SKM-1 (cell line): ENCODE results near the gene GRK2.

Source experiments
- DNase-seq: peaks from one replicate; lab custom pipeline; 2025; ENCODE audit not compliant: unreplicated experiment; lab: John Stamatoyannopoulos, UW

Gene GRK2

GRCh38 chr11:67253872-67254624 lies 12.2 kb upstream of the GRK2 start:
- no peak for DNase-seq

GRCh38 chr11:67254798-67255197 lies 11.5 kb upstream of the GRK2 start:
- no peak for DNase-seq

GRCh38 chr11:67255353-67255752 lies 10.9 kb upstream of the GRK2 start:
- no peak for DNase-seq

GRCh38 chr11:67255864-67256263 lies 10.4 kb upstream of the GRK2 start:
- DNase-seq, result no peak

GRCh38 chr11:67256477-67257135 lies 9.7 kb upstream of the GRK2 start:
- DNase-seq, result no peak

- DNase-seq, result no peak
Observed at GRCh38 chr11:67260406-67260805, 5.9 kb upstream of the GRK2 start.

GRCh38 chr11:67260885-67261639 lies 5.2 kb upstream of the GRK2 start:
- peak; percentile 29 for DNase-seq

- DNase-seq, result no peak
Observed at GRCh38 chr11:67261640-67261945, 4.7 kb upstream of the GRK2 start.

GRCh38 chr11:67261946-67262681 lies 4.2 kb upstream of the GRK2 start:
- DNase-seq, result no peak

- DNase-seq, result peak; percentile 86
Observed at GRCh38 chr11:67262731-67263675, 3.3 kb upstream of the GRK2 start.

GRCh38 chr11:67264260-67264659 lies 2.0 kb upstream of the GRK2 start:
- DNase-seq, result no peak

GRCh38 chr11:67264877-67265632 lies 1.2 kb upstream of the GRK2 start:
- DNase-seq, result no peak

GRCh38 chr11:67265633-67266448 lies 432 bp upstream of the GRK2 start:
- peak; percentile 33 for DNase-seq

- DNase-seq, result no peak
Observed at GRCh38 chr11:67267188-67268080, 1.2 kb downstream of the GRK2 start.

GRCh38 chr11:67268081-67268961 lies 2.0 kb downstream of the GRK2 start:
- peak; percentile 86 for DNase-seq

- DNase-seq, result no peak
Observed at GRCh38 chr11:67268962-67269268, 2.6 kb downstream of the GRK2 start.
